ENCODE results near the gene TMEM127.
A peak's percentile ranks its signal among the peaks of the same experiment; 100 is the strongest.

TMEM127 gene

DNA sequence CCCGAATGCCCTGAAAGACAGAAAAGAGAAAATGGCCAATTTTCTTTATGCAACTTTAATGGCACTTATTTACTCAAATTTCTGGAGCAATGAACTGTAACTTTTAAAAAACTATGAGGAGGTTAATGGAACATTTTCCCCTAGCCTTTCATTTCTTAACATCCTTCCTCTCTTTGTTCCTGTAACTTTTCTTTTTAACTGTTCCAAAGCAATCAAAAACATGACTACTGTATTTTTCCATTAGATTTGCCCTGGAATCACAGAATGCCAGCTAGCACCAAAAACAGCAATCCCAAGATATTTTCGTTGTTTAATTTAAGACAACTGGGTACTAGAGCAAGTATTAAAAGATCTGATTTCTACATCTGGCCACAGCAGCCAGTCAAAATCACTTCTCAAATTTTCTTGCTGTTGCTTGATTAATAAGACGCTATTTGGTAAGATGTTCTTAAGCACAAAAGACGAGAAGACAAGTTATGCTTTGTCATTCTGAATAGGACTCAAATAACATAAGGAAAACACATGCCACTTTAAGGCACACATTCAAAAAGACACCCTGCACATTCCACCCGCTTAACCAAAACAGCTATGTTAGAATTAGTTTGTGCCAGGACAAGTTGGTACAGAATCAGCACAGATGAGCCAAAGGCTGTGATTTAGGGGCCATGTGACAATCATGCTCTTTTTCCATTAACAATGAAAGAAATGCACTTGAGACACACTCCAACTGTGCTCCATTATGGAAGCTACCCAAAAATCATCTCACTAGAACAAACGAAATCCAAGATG, 60.8 kb downstream of the TMEM127 start:
- DNase-seq = peak; percentile 68

GRCh38 chr2:96203130-96204028, 62.4 kb downstream of the TMEM127 start:
- DNase-seq = no peak

DNA sequence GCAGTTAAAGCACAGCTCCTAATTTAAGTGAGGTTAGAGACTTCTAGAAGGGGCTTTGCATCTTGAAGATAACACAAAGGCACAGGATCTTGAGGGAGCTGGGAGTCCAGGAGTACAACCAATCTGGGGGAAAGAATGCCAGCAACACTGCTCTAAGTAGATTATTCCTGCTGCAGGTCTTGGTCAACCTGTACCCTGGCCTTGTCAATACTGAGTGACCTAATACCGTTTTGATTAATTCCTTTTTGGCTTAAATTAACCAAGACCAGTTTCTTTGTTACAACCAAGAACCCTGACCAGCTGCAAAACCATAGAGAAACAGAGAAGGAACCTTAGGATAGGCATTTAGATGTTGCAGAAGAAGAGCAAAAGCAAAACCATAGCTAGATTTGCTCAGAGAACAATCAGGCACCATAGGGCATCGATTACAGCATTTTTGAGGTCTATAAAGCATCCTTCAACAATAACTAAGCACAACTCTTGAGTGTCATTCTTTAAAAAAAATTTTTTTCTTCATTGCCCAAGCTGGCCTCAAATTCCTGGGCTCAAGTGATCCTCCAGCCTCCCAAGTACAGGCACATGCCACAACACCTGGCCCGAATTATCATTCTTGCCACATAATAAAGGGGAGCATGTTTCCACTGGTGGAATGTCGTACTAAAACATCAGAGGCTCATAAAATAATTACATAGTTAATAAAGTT, 63.5 kb downstream of the TMEM127 start:
- DNase-seq = no peak

- no peak for DNase-seq
These were observed 64.5 kb downstream of the TMEM127 start for GRCh38 chr2:96201338-96201737.

- peak; percentile 66 for DNase-seq
These were observed 66.9 kb downstream of the TMEM127 start for GRCh38 chr2:96198921-96199320.

Measured in inflammatory macrophage treated with lipopolysaccharide for 4 hours (primary cell).